ENCODE data around the gene GLP2R. TPM values are rescaled to one million over a fixed set of nuclear protein-coding genes. Genes with fewer than 3 reads are reported as not detected.

GLP2R gene
- total RNA-seq, 1 experiment from 2014 or later = 0.22 TPM

- no peak for ATAC-seq
- CTCF ChIA-PET = no interaction called here
- BruUV-seq (replicated peaks) = no TSS peak
Measured at GRCh38 chr17:9913476-9913875, 87.8 kb downstream of the GLP2R start.

GRCh38 chr17:9916108-9916507 is 90.4 kb downstream of the GLP2R start:
- BruUV-seq (replicated peaks) = no TSS peak
- CTCF ChIA-PET = no interaction called here

More at GRCh38 chr17:9913476-9913875, 87.8 kb downstream of the GLP2R start:
- TF ChIP-seq CTCF (conservative IDR thresholded peaks at IDR 0.05; ENCODE audit: low read depth, low read length) (no peak), EZH2phosphoT487 (IDR thresholded peaks at IDR 0.05; ENCODE audit: borderline replicate concordance, low read length) (no peak), EZH2 (IDR thresholded peaks at IDR 0.05; ENCODE audit: low read length, unreplicated experiment) (no peak)
- no peaks in the 10 kb centered on the region for H3K79me2 ChIP-seq (ENCODE audit: low read length)
- H4K20me1 ChIP-seq (ENCODE audit: low read length) = no peaks in the 10 kb centered on the region
- no peak overlapping the region for H2AFZ ChIP-seq (ENCODE audit: low read length)
- no peak overlapping the region for H3K9ac ChIP-seq (ENCODE audit: low read length)
- no peak overlapping the region for H3K4me3 ChIP-seq (ENCODE audit: low read length)
- H3K9me3 ChIP-seq (ENCODE audit: low read length) = no peaks in the 10 kb centered on the region
- intact Hi-C loops (cut with micrococcal nuclease) = no loop called here
- H3K4me2 ChIP-seq (ENCODE audit: low read length) = no peak overlapping the region
- POLR2A ChIA-PET (ENCODE audit: unreplicated experiment) = no interaction called here
- H3K9me2 ChIP-seq (replicated peaks; ENCODE audit: low read length) = no peaks in the 10 kb centered on the region
- no peaks in the 10 kb centered on the region for H3K4me1 ChIP-seq (ENCODE audit: insufficient read depth, low read length)
- no peaks in the 10 kb centered on the region for H3F3A ChIP-seq (ENCODE audit: low read length, unreplicated experiment)
- H3K27ac ChIP-seq (ENCODE audit: low read length) = no peak overlapping the region
- H3K36me3 ChIP-seq (ENCODE audit: low read depth, low read length) = no peaks in the 10 kb centered on the region
- H3K27me3 ChIP-seq (ENCODE audit: low read length) = peaks cover 29% of the 10 kb centered on the region; the same call in 1 of the 2 replicates
- DNase-seq = no peak

More at GRCh38 chr17:9916108-9916507, 90.4 kb downstream of the GLP2R start:
- Histone ChIP-seq H3K4me1 (ENCODE audit: insufficient read depth, low read length) (no peaks in the 10 kb centered on the region), H3K79me2 (ENCODE audit: low read length) (no peaks in the 10 kb centered on the region), H4K20me1 (ENCODE audit: low read length) (no peaks in the 10 kb centered on the region), H3K9me2 (replicated peaks; ENCODE audit: low read length) (no peaks in the 10 kb centered on the region), H3F3A (ENCODE audit: low read length, unreplicated experiment) (no peaks in the 10 kb centered on the region), H3K27me3 (ENCODE audit: low read length) (peaks cover 29% of the 10 kb centered on the region; the same call in 1 of the 2 replicates), H3K4me3 (ENCODE audit: low read length) (no peak overlapping the region), H3K27ac (ENCODE audit: low read length) (no peak overlapping the region), H3K36me3 (ENCODE audit: low read depth, low read length) (no peaks in the 10 kb centered on the region), H3K9ac (ENCODE audit: low read length) (no peak overlapping the region), H3K4me2 (ENCODE audit: low read length) (no peak overlapping the region), H2AFZ (ENCODE audit: low read length) (no peak overlapping the region), H3K9me3 (ENCODE audit: low read length) (no peaks in the 10 kb centered on the region)
- intact Hi-C loops (cut with micrococcal nuclease) = no loop called here
- TF ChIP-seq EZH2 (IDR thresholded peaks at IDR 0.05; ENCODE audit: low read length, unreplicated experiment) = no peak
- TF ChIP-seq CTCF (conservative IDR thresholded peaks at IDR 0.05; ENCODE audit: low read depth, low read length) = no peak
- TF ChIP-seq EZH2phosphoT487 (IDR thresholded peaks at IDR 0.05; ENCODE audit: borderline replicate concordance, low read length) = no peak
- POLR2A ChIA-PET (ENCODE audit: unreplicated experiment) = no interaction called here
- ATAC-seq (no peak), DNase-seq (no peak)

Data from PC-3 (cell line).